HG03469 (cell line): ENCODE measurements around the gene DNAJB8.

Source experiments
- ATAC-seq: cut with Tn5 transposase; IDR thresholded peaks from one replicate; pipeline ENCODE4 v1.9.1; 2021; ENCODE audit warnings: mild to moderate bottlenecking, moderate library complexity, moderate number of reproducible peaks; ENCODE audit not compliant: unreplicated experiment

DNAJB8 gene

DNA sequence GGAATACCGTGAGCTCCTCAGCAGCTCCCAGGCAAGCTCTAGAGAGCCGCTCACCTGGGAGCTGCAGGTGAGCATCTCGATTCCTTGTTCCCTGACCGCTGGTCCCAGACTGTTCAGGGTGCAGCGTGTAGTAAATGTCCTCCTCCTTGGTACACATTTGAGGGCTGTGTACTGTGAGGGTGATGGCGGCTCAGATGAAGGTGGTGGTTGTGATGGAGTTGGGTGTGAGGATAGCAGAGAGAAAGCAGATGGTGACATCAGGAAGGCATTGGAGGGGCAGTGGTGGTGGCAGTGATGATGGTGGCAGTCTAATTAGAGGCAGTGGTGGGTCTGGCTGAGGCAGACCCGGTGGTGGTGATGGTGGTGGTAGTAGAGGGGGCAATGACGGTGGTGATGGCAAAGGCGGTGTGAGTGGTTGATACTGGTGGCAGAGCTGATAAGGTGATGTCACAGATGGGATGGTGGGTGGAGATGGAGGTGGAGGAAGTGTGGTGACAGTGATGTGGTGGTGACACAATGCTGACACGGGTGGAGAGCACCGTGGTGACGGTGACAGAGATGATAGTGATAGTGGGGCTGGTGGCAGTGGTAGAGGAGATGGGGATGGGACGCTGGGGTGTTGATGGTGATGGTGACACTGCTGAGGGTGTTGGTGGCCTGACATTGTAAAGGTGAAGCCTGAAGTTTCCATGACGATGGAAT lies at the start of gene DNAJB8:
TSS of gene DNAJB8 (minus strand) at position 51 of the 702 bp plus-strand sequence. CDS start 3,645 bp downstream, outside the sequence.
- ATAC-seq: no peak

DNA sequence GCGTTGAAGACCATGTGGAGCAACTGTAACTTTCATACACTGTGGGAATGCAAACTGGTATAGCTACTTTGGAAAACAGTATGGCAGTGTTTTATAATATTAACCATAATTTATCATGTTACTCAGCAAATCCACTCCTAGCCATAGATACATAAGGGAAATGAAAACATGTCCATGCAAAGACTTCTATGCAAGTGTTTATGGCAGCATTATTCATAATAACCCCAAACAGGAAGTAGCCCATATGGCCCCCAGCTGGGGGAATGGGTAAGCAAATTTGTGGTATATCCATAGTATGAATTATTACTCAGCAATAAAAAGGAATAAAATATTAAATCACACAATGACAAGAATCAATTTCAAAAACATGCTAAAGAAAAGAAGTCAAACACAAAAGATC lies 49.3 kb upstream of the DNAJB8 start:
- ATAC-seq: no peak

DNA sequence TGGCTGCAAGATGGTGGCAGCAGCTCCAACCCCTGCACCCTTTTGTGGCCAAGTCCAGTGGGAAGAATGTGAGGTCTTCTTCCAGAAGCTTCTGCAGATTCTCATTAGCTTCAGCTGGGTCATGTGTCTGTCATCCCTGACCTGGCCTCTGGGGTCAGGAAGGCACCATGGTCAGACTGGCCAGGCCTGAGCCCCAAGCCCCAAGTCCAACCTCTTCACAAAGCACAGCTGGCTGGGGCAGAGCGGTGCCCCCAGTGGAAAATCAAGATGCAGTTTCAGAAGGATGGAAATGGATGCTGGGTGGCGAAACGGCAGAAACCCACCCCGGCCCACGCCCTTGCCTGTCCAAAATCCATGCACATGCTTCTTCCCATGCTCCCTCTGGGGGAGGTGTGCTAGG lies 42.2 kb upstream of the DNAJB8 start:
- no peak for ATAC-seq

DNA sequence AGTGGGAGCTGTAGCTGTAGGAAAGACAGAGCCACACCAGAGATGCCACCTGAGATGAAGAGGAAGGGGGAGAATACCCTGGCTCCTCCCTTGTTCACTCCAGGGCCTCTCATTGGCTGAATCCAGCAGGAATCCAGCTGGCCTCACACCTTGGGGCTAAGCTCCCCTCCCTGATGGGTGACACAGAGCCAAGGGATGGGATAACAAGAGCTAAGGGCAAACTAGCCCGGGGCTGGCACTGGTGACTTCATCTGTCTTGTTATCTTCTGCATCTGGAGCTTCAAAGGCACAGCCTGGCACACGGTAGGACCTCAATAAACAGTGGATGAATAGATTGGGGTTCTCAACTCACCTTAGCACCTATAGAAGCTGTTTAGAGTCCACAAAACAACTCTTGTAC lies 40.1 kb upstream of the DNAJB8 start:
- ATAC-seq: no peak

DNA sequence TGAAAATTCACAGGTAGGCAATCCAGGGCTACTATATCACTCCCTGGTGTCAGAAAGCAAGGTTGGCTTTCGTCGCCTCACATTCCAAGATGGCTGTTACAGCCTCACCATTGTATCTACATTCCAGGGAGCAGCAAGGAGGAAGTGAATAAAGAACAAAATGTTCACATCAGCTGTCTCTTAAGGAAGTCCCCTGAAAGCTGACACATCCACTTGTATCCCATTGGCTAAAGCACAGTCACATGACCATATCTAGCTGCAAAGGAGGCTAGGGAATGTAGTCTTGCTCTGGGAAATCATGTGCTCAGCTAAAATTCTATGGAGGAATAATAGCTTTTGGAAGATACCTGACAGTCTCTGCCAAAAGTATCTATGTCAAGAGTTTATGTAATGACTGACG lies 39.1 kb upstream of the DNAJB8 start:
- ATAC-seq: no peak

DNA sequence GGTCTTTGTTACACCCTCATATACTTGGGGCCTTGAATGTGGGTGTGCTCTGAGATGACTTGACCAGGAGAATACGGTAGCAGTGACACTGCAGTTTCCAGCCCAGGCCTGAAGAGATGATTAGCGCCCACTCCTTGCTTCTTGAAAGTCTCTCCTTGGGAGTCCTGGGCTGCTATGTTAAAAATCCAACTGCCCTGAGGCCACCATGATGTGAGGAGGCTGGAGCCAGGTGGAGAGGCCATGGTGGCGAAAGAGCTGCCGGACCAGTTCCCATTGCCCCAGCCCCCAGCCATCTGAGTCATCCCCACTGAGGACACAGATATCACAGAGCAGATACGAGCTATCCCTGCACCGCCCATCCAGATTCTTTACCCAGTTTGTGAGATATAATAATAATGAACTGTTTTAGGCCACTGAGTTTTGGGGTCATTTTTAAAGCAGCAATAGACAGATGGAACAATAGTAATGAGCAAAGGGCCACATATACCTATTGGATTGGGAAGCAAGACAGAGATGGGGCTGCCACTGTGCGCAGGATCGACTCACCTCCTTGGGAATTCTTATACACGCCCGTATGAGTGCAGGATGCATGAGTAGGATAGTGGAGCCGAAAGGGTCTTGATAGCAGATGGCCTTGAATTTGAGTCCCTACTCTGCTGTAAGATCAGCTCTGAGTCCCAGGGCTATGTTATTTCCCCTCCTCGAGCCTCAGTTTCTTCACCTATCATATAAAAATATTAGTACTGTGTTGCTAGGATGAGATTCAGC lies 38.5 kb upstream of the DNAJB8 start:
- no peak for ATAC-seq

DNA sequence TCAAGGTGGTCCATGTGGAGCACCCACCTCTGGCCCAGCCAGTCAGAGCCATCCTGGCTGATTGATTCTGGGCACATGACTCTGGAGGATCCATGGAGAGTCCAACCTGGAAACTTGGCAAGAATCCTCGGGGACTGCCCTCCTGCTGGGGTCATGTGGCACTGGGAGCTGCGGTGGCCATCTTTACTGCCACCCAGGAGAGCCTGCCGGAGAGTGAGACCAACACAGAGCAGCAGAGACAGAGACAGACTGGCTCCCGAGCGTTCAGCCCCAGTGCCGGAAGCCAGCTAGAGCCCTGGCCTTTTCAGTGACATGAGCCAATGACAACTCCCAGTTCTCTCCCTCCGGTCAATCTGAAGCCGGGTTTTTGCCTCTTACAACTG lies 37.8 kb upstream of the DNAJB8 start:
- no peak for ATAC-seq

DNA sequence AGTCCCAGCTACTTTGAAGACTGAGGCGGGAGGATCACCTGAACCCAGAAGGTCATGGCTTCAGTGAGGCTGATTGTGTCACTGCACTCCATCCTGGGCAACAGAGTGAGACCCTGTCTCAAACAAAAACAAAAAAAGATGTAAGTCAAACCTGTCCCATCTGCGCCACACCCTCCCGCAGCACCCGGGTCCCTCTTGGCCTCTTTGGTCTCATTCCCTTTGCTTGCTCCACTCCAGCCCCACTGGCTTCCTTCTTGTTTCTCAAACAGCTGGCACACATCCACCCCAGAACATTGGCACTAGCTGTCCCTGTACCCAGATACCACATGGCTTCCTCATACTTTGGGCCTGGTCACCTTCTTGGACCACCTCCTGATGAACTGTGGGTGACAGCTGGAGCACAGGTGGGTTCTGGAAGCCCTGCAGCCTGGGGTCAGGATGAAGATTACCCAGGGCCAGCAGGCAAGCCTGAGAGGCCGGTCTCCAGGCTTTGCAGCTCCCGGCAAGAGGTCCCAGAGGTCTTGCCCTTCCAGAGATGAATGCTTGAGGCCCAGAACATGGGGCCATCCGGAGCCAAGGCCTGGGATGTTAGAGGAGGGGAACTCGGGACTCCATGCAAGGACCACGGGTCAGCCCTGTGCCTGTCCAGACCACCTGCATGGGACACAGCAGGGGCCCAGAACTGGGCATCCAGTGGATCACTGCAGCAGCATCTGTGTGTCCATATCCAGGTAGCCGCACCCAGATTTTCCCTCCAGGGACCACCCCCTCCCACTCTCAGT lies 37.3 kb upstream of the DNAJB8 start:
- ATAC-seq: no peak

DNA sequence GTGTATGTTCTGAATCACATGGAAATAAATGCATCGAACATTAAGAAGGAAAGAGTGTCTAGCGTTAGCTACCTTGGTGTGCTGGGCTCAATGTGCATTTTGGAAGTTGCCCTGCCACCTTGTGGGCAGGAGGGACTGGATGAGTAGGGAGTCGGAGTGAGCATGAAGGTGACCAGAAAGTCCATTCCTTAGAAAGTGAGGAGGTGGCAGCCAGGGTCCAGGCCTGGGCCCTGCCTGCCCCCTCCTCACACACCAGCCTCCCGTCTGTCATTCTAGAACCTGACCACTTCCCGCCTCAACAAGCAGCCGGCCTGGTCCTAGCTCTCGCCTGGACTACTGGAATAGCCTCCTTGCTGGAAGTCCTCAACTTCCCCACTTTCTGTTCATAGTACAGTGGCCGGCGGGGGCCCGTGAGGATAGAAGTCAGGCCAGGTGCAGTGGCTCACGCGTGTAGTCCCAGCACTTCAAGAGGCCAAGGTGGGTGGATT lies 36.5 kb upstream of the DNAJB8 start:
- no peak for ATAC-seq

DNA sequence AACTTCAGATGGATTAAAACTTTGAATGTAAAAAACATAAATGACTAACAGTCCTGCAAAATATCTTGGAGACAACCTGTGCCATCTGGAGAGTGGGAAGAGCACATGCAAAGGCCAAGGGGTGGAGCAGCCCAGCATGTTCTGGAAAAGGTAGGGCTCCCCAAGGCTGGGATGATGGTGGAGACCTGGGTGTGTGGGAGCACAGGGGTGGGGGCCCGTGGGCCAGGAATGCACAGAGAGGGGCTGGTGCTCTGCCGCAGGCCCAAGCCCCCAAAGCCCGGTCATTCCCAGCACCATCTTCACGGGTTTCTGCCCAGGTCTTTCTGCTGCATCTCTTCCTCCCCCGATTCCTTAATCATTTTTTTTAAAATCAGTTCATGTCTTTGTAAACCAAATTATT lies 36.0 kb upstream of the DNAJB8 start:
- ATAC-seq: no peak

DNA sequence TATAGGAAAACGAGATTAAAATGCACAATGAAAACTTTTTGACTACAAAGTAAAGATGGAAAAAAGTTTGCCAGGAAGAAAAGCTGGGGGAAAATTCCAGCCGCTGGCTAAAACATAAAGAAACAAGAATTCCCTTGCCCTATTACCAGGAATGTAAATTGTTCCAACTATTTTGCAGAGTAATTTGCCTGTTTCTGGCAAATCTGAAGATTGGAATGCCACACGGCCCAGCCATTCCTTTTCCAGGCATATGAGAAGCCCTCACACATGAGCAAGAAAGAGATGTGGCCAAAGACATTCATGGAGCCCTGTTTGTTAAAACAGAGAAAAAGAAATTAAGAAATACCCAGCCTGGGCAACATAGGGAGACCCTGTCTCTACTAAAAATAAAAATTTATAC lies 34.7 kb upstream of the DNAJB8 start:
- no peak for ATAC-seq

DNA sequence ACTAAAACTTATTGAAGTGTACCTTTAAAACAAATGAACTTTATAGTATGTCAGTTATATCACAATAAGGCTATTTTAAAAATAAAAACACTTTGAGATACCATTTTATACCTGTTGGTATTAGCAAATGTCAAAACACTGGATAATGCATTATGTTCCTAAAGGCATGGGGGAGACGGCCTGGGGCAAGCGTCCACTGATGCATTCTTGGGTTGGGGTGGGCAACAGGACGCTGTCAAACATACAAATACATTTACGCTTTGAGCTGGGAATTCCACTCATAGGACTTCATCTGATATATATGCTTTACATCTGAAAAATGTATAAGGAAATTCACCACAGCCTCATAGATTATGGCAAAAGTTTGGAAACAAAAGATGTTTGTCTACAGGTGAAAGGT lies 33.9 kb upstream of the DNAJB8 start:
- ATAC-seq: no peak

DNA sequence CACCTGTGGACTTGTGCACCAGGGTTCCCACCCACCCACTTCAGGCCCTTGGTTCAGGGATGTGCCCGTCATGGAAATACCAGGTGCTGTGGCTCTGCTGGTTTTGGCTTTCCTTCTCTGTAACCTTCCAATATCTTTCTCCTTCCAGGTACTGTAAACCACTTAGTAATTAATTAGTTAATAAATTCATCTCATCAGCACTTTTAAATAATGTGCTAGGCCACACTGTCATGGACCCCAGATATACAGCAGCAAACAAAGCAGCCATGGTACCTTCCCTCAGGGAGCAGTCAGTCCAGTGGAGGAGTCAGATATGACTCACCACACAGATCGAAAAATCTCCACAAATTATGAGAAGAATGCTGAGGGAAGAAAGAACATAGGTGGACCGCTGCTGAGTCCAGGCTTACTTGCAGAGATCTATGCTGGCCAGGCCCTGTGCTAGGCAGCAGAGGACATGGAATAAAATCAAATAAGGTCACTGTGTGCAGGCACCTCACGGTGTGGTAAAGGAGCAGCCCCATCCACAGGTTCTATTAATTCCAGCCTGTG lies 33.1 kb upstream of the DNAJB8 start:
- ATAC-seq: no peak

DNA sequence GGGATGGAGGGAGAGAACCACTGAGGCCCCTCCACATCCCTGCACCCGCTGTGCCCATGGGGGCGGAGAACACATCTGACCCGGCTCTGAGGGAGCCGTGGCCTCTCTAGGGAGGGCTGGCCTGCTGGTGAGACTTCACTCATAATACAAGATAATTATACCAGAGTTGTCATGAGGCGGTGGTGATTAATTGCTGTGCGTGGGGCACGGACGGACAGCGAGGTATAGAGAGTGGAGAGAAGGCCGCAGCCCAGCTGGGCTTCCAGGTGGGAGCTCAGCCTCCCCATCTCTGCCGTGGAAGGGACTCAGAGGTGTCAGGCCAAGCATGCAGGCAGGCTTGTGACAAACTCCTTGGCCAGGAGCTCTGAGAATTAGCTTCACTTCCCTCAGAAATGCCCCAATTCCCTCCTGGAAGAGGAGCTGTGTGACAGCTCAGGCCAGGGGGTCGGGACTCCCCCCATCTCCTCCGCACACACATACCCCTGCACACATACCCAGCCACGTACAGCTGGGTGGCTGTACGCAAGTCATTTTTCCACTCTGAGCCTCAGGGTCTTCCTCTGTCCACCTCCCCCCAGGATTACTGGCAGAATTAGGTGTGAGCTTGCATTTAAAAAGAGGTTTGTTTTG lies 32.3 kb upstream of the DNAJB8 start:
- ATAC-seq: no peak

DNA sequence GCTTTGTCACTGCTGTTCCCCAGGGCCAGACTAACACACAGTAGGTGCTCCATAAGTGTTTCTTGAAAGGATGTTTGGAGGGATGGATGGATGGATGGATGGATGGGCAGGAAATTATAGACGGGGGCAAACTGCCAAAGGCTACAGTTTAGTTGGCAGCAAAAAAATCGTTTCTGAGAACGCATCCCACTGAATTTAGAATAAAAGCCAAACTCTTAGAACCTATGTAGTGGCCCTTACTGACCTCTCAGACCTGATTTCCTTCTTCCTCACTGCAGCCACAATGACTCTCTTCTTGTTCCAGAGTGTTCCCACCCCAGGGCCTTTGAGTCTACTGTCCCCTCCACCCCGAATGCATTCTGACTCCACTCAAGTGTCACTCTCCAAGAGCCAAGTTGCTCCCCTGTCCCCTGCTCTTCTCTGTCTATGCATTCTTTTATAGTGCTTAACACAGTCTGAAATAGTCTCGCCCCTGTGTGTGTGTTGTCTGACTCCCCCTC lies 31.5 kb upstream of the DNAJB8 start:
- no peak for ATAC-seq

DNA sequence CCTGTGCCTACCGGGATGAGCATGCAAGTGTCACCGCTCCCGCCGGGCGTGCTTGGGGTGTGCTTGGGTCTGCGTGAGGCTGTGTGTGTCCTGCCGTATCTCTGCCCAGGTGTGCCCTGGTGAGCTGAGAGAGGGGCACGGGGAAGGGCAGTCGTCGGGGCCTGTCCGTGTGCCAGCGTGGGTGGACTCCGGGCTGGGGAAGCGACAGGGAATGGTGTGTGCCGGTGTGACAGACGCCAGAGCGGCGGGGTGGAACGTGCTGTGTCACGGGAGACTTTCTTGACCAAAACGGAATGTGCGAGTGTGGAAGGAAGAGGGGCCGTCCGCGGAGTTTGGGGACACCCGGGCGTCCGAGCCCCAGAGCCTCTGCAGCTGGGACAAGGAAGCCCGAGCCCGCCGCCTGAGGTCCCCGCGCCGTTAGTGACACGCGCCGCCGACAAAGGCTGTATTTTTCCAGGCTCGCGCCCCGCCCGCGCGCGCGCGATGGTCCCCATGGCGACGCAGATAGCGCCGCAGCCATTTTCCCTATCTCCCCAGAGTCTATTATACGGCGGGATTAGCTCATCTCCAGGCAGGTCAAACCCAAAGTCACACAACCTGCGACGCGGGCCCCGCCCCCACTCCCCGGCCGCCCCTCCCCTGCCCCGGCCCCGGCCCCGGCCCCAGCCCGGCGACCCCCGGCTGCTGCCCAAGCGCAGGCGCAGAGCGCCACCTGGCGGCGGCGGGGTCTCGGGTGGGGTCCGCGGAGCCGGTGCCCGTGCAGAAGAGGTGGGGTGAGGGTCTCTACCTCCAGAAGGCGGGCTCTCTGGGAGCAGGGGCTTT lies 30.8 kb upstream of the DNAJB8 start:
- ATAC-seq: no peak

DNA sequence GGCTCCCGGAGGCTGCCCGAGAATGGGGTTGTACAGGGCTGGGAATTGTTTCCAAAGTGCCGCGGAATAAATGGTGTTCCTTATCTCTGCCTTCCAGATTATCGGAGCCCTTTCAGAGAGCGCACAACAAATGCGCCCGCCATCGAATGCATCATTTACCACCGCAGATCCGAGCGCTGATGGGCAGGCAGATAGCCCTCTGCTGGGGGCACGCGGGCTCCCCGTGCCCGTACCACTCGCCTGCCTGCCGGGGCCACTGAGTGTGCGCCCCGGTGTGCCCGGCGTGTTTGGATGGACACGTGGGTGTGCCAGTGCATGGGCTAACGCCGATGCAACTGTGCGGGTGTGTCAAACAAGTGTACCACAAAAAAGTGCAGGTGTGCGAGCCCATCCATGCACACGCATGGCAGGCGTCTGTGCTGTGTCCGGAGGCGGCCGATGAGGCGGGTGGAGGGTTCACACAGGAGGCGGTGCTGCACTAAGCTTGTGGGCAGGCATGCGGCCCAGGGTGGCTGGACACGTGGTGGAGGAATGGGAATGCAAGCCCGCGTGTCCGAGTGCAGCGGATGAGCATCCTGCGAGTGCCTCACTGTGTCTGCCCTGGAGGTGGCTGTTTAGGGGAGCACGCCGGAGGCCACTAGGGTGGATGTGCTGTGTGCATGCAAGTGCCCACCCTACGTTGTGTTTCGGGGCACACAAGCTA lies 30.1 kb upstream of the DNAJB8 start:
- no peak for ATAC-seq

DNA sequence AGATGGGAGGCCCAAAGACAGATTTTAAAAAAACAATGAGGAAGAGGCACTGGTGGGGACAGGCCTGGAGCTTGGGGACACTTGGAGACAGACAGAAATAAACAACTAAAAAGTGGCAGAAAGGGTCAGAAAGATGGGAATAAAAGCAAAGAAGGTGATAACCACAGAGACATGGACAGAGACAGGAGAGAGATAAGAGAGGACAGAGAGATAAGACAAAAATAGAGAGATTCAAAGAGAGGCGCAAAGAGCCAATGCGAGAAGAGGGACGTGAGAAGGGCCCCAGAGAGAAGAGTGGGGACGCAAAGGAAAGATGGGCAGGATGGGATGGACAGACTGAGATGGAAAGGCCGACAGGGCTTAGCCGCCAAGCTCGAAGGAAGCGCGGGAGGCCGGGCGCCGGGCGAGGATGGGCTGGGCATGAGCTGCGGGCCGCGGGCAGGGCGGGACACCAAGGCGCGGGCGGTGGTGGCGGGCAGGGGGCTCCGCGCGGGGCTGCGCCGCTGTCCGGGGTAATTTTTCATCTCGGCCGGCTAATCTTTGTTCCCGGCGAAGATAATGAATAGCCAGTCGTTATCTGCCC lies 29.4 kb upstream of the DNAJB8 start:
- ATAC-seq: no peak

DNA sequence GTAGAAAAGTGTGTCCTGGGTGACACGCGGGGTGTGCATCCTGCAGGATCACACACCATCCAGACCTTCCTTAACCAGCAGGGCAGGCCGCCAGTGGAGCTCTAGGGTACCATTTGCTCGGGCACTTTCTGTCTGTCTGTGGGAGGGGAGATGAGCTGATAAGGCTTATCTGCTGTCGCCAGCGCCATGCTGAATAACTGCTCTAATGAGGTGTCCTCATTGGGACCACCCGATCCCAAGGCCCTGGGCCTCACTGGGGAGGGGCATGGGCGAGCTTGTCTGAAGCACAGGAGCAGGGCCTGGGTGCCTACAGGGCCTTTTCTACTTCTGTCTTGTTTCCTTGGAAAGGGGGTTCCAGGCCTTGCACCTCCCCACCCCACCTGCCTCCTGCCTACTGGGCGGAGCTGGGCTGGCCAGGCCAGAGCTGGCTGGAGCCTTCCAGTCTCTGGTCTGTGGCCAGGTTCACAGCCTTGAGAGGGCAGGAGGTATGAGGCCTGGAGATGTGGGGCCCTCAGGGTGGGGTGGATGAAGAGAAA lies 28.8 kb upstream of the DNAJB8 start:
- no peak for ATAC-seq
